ENCODE results near the gene NCOA5.

DNA sequence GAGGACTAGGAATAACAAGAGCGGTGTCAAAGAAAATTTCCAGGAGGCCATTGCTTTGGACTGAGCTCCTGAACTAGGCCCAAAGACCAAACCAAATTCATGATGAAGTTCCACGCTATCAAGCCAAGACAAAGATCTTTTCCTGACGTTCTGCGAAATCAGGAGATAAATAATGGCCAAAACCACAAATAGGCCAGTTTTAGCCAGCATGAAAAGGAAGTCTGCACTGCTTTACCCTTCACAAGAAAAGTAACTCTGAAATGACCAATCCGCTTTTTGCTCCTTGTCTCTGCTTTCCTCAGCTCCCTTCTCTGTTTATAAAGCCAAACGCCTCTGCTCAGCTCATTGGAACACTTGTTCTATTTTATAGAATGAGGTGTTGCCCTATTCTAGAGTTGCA is 6.7 kb downstream of the NCOA5 start:
- TF ChIP-seq, protein P1, sequence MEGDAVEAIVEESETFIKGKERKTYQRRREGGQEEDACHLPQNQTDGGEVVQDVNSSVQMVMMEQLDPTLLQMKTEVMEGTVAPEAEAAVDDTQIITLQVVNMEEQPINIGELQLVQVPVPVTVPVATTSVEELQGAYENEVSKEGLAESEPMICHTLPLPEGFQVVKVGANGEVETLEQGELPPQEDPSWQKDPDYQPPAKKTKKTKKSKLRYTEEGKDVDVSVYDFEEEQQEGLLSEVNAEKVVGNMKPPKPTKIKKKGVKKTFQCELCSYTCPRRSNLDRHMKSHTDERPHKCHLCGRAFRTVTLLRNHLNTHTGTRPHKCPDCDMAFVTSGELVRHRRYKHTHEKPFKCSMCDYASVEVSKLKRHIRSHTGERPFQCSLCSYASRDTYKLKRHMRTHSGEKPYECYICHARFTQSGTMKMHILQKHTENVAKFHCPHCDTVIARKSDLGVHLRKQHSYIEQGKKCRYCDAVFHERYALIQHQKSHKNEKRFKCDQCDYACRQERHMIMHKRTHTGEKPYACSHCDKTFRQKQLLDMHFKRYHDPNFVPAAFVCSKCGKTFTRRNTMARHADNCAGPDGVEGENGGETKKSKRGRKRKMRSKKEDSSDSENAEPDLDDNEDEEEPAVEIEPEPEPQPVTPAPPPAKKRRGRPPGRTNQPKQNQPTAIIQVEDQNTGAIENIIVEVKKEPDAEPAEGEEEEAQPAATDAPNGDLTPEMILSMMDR (IDR thresholded peaks at IDR 0.05; ENCODE audit: low read depth, low read length, missing input control), result no peak
- TF ChIP-seq RAD21 (IDR thresholded peaks at IDR 0.05), result no peak
- TF ChIP-seq, protein P2, sequence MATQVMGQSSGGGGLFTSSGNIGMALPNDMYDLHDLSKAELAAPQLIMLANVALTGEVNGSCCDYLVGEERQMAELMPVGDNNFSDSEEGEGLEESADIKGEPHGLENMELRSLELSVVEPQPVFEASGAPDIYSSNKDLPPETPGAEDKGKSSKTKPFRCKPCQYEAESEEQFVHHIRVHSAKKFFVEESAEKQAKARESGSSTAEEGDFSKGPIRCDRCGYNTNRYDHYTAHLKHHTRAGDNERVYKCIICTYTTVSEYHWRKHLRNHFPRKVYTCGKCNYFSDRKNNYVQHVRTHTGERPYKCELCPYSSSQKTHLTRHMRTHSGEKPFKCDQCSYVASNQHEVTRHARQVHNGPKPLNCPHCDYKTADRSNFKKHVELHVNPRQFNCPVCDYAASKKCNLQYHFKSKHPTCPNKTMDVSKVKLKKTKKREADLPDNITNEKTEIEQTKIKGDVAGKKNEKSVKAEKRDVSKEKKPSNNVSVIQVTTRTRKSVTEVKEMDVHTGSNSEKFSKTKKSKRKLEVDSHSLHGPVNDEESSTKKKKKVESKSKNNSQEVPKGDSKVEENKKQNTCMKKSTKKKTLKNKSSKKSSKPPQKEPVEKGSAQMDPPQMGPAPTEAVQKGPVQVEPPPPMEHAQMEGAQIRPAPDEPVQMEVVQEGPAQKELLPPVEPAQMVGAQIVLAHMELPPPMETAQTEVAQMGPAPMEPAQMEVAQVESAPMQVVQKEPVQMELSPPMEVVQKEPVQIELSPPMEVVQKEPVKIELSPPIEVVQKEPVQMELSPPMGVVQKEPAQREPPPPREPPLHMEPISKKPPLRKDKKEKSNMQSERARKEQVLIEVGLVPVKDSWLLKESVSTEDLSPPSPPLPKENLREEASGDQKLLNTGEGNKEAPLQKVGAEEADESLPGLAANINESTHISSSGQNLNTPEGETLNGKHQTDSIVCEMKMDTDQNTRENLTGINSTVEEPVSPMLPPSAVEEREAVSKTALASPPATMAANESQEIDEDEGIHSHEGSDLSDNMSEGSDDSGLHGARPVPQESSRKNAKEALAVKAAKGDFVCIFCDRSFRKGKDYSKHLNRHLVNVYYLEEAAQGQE (IDR thresholded peaks at IDR 0.05), result no peak
- TF ChIP-seq, protein P3, sequence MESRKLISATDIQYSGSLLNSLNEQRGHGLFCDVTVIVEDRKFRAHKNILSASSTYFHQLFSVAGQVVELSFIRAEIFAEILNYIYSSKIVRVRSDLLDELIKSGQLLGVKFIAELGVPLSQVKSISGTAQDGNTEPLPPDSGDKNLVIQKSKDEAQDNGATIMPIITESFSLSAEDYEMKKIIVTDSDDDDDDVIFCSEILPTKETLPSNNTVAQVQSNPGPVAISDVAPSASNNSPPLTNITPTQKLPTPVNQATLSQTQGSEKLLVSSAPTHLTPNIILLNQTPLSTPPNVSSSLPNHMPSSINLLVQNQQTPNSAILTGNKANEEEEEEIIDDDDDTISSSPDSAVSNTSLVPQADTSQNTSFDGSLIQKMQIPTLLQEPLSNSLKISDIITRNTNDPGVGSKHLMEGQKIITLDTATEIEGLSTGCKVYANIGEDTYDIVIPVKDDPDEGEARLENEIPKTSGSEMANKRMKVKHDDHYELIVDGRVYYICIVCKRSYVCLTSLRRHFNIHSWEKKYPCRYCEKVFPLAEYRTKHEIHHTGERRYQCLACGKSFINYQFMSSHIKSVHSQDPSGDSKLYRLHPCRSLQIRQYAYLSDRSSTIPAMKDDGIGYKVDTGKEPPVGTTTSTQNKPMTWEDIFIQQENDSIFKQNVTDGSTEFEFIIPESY (IDR thresholded peaks at IDR 0.05), result no peak
- TF ChIP-seq, protein P4, sequence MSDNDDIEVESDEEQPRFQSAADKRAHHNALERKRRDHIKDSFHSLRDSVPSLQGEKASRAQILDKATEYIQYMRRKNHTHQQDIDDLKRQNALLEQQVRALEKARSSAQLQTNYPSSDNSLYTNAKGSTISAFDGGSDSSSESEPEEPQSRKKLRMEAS (IDR thresholded peaks at IDR 0.05), result no peak
